ENCODE data around the gene ARHGAP21.
"Not testable (repeated sequence)": the region's sequence is repeated elsewhere in the genome, so short reads cannot be mapped to it uniquely, and the experiment has no call there.

ARHGAP21 gene

DNA sequence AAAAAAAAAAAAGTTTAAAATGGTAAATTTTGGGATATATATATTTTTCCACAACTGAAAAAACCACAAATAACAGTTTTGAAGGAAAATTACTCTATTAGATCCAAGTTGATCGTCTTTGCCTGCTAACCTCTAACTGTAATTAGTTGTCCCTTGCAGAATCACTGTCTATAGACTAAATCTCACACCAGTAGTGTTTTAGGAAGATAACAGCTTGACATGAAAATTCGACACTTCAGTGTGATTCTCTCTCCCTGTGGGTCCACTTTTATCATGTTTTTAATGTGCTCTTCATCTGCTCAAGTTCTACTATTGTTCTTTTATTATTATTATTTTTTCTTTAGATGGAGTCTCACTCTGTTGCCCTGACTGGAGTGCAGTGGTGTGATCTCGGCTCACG lies 24.5 kb upstream of the ARHGAP21 start:
- Histone ChIP-seq H3K36me3 (ENCODE audit: insufficient read depth, low read length) (no peaks in the 10 kb centered on the region), H3K27ac (ENCODE audit: low read depth, low read length) (no peak overlapping the region), H3K79me2 (ENCODE audit: control insufficient read depth, insufficient read depth, low read length, unreplicated experiment) (no peaks in the 10 kb centered on the region), H2AFZ (ENCODE audit: low read length, unreplicated experiment) (no peak overlapping the region), H3K27me3 (ENCODE audit: insufficient read depth, low read length) (no peaks in the 10 kb centered on the region), H3K4me1 (ENCODE audit: control insufficient read depth, insufficient read depth, low read length, unreplicated experiment) (peaks cover 4% of the 10 kb centered on the region), H3K4me3 (ENCODE audit: low read depth, low read length) (no peak overlapping the region)

DNA sequence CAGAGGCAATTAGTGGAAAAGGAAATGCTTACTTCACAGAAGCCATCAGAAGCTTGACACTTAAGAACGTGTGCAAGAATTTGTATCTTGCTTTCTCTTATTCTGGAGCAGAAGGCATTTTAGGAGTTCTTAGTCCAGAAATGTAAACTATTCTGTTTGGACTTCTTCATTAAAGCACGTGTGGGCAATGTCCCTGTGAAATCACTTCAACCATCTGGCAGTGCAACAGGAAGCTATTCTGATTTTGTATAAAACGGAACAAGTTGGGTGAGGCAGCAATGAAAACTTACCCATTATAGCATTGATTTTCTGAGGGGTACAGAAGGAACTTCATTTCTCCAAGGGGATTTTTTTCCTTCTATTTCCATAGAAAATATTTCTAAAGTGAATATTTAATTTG lies 21.3 kb upstream of the ARHGAP21 start:
- H3K27me3 ChIP-seq (ENCODE audit: insufficient read depth, low read length), result no peaks in the 10 kb centered on the region
- H3K27ac ChIP-seq (ENCODE audit: low read depth, low read length), result no peak overlapping the region
- H3K4me3 ChIP-seq (ENCODE audit: low read depth, low read length), result no peak overlapping the region
- no peaks in the 10 kb centered on the region for H3K79me2 ChIP-seq (ENCODE audit: control insufficient read depth, insufficient read depth, low read length, unreplicated experiment)
- H3K36me3 ChIP-seq (ENCODE audit: insufficient read depth, low read length), result no peaks in the 10 kb centered on the region
- H2AFZ ChIP-seq (ENCODE audit: low read length, unreplicated experiment), result no peak overlapping the region
- H3K4me1 ChIP-seq (ENCODE audit: control insufficient read depth, insufficient read depth, low read length, unreplicated experiment), result no peaks in the 10 kb centered on the region

DNA sequence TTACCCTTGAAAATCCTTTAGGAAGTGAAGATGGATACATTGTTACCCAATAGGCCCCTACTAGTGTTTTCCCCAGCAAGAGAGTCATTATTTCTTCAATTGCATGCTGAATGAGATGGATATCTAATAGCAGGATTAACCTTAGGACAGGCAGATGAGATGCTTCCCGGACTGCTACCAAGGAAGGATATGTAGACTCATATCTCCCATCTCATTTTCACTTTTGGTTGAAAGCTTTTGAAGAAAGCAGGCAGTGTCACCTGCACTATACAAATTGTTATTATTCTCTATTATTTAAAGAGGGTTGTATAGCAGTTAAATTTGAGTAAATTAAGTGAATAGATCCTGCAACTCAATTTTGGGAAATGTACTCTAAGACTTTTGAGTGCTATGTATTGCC lies 17.0 kb upstream of the ARHGAP21 start:
- H3K36me3 ChIP-seq (ENCODE audit: insufficient read depth, low read length), result no peaks in the 10 kb centered on the region
- no peaks in the 10 kb centered on the region for H3K27me3 ChIP-seq (ENCODE audit: insufficient read depth, low read length)
- H3K27ac ChIP-seq (ENCODE audit: low read depth, low read length), result no peak overlapping the region
- H3K4me3 ChIP-seq (ENCODE audit: low read depth, low read length), result no peak overlapping the region
- no peaks in the 10 kb centered on the region for H3K79me2 ChIP-seq (ENCODE audit: control insufficient read depth, insufficient read depth, low read length, unreplicated experiment)
- no peaks in the 10 kb centered on the region for H3K4me1 ChIP-seq (ENCODE audit: control insufficient read depth, insufficient read depth, low read length, unreplicated experiment)
- H2AFZ ChIP-seq (ENCODE audit: low read length, unreplicated experiment), result no peak overlapping the region

DNA sequence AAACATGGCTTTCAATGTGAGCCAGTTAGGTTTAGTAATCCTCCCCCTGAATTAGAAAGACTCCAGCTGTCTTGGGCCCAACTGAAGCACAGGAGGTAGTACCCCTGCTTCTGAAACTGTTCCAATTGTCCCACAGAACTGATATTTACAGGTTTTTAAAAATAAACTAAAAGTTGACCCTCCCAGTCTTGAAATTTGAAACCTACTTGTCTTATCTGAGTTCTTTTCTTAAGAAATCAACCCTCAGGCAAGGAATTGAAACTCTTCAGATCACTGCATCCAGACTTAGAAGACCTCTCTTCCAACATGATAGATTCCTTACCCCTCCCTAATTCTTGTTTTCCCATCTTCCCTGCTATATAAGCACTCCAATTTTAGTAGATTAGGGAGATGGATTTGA lies 13.3 kb upstream of the ARHGAP21 start:
- Histone ChIP-seq H2AFZ (ENCODE audit: low read length, unreplicated experiment) (no peak overlapping the region), H3K27ac (ENCODE audit: low read depth, low read length) (no peak overlapping the region), H3K79me2 (ENCODE audit: control insufficient read depth, insufficient read depth, low read length, unreplicated experiment) (no peaks in the 10 kb centered on the region), H3K27me3 (ENCODE audit: insufficient read depth, low read length) (no peaks in the 10 kb centered on the region), H3K36me3 (ENCODE audit: insufficient read depth, low read length) (no peaks in the 10 kb centered on the region), H3K4me1 (ENCODE audit: control insufficient read depth, insufficient read depth, low read length, unreplicated experiment) (no peaks in the 10 kb centered on the region), H3K4me3 (ENCODE audit: low read depth, low read length) (no peak overlapping the region)

DNA sequence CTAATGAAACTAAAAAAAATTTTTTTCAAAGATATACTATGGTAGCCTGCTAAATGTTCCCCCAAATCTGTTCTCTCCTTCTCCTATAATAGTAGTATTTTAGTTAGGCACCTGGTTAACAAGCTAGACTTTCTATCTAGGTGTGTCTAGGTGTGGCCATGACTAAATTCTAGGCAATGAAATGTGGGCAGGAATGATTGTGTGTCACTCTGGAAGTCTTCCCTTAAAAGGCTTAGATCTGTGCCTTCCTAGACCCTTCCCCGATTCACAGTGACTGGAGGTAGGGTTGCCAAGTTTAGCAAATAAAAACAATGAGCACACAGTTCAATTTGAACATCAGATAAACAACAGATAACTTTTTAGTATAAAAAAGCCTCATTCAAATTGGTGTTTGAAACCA lies 8.3 kb upstream of the ARHGAP21 start:
- no peak overlapping the region for H2AFZ ChIP-seq (ENCODE audit: low read length, unreplicated experiment)
- no peak overlapping the region for H3K4me3 ChIP-seq (ENCODE audit: low read depth, low read length)
- H3K27ac ChIP-seq (ENCODE audit: low read depth, low read length), result no peak overlapping the region
- no peaks in the 10 kb centered on the region for H3K79me2 ChIP-seq (ENCODE audit: control insufficient read depth, insufficient read depth, low read length, unreplicated experiment)
- H3K36me3 ChIP-seq (ENCODE audit: insufficient read depth, low read length), result no peaks in the 10 kb centered on the region
- H3K4me1 ChIP-seq (ENCODE audit: control insufficient read depth, insufficient read depth, low read length, unreplicated experiment), result no peaks in the 10 kb centered on the region
- H3K27me3 ChIP-seq (ENCODE audit: insufficient read depth, low read length), result no peaks in the 10 kb centered on the region

DNA sequence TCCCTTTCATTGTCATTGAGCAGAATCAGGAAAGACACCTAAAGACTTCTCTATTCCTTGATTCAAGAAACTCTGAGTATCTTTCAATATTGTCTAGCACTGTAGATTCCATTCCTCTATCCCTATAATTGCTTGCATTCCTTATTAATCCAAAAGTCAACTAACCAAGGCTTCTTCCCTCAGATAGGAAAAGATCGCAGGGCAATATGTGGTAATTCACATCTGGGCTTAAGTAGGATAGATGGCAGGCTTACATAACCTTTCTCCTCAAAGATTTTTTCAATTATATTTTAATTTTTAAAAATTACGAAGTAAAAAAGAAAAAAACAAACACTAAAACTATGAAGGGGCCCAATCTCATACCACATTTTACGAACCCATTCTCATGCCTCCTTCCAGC lies 7.1 kb upstream of the ARHGAP21 start:
- no peaks in the 10 kb centered on the region for H3K36me3 ChIP-seq (ENCODE audit: insufficient read depth, low read length)
- H3K4me3 ChIP-seq (ENCODE audit: low read depth, low read length), result no peak overlapping the region
- no peak overlapping the region for H2AFZ ChIP-seq (ENCODE audit: low read length, unreplicated experiment)
- no peaks in the 10 kb centered on the region for H3K4me1 ChIP-seq (ENCODE audit: control insufficient read depth, insufficient read depth, low read length, unreplicated experiment)
- no peaks in the 10 kb centered on the region for H3K79me2 ChIP-seq (ENCODE audit: control insufficient read depth, insufficient read depth, low read length, unreplicated experiment)
- H3K27ac ChIP-seq (ENCODE audit: low read depth, low read length), result no peak overlapping the region
- H3K27me3 ChIP-seq (ENCODE audit: insufficient read depth, low read length), result no peaks in the 10 kb centered on the region

DNA sequence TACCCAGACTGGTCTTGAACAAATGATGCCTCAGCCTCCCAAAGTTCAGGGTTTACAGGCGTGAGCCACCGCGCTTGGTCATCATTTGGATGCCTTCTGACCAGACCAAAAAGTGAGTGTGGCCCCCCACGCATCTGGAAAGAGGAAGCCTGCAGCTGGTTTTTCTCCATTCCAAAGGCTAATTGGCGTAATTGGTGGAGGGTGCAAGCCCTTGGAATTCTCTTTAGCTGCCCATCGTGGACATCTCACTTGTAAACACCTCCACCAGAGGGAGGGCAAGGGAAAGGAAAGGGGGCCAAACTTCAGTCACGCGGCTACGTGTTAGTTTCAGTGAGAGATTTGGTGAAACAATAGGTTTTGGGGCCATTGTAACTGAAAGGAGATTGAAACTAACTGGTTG lies 4.1 kb upstream of the ARHGAP21 start:
- H3K27ac ChIP-seq (ENCODE audit: low read depth, low read length), result no peak overlapping the region

DNA sequence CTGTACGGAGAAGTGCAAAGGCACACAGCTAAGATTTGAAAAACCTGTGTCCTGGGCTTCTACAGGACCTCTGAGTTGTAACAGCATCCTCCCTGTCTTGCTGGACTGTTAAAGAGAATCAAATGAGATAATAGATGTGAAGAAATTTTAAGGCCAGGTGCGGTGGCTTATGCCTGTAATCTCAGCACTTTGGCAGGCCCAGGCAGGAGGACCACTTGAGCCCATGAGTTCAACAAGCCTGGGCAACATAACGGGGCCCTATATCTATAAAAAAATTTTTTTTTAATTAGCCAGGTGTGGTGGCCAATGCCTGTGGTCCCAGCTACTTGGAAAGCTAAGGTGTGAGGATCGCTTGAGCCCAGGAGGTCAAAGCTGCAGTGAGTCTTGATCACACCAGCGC lies 2.9 kb upstream of the ARHGAP21 start:
- H2AFZ ChIP-seq (ENCODE audit: low read length, unreplicated experiment), result no peak overlapping the region
- no peaks in the 10 kb centered on the region for H3K27me3 ChIP-seq (ENCODE audit: insufficient read depth, low read length)
- peaks cover 13% of the 10 kb centered on the region for H3K79me2 ChIP-seq (ENCODE audit: control insufficient read depth, insufficient read depth, low read length, unreplicated experiment)
- peaks cover 2% of the 10 kb centered on the region; the same call in 1 of the 2 replicates for H3K36me3 ChIP-seq (ENCODE audit: insufficient read depth, low read length)
- no peak overlapping the region for H3K27ac ChIP-seq (ENCODE audit: low read depth, low read length)
- H3K4me3 ChIP-seq (ENCODE audit: low read depth, low read length), result no peak overlapping the region
- peaks cover 3% of the 10 kb centered on the region for H3K4me1 ChIP-seq (ENCODE audit: control insufficient read depth, insufficient read depth, low read length, unreplicated experiment)

More for the DNA sequence above, 4.1 kb upstream of the ARHGAP21 start:
- peaks cover 3% of the 10 kb centered on the region for H3K4me1 ChIP-seq (ENCODE audit: control insufficient read depth, insufficient read depth, low read length, unreplicated experiment)
- no peak overlapping the region for H3K4me3 ChIP-seq (ENCODE audit: low read depth, low read length)
- no peaks in the 10 kb centered on the region for H3K27me3 ChIP-seq (ENCODE audit: insufficient read depth, low read length)
- H3K79me2 ChIP-seq (ENCODE audit: control insufficient read depth, insufficient read depth, low read length, unreplicated experiment), result peaks cover 2% of the 10 kb centered on the region
- no peak overlapping the region for H2AFZ ChIP-seq (ENCODE audit: low read length, unreplicated experiment)
- no peaks in the 10 kb centered on the region for H3K36me3 ChIP-seq (ENCODE audit: insufficient read depth, low read length)

DNA sequence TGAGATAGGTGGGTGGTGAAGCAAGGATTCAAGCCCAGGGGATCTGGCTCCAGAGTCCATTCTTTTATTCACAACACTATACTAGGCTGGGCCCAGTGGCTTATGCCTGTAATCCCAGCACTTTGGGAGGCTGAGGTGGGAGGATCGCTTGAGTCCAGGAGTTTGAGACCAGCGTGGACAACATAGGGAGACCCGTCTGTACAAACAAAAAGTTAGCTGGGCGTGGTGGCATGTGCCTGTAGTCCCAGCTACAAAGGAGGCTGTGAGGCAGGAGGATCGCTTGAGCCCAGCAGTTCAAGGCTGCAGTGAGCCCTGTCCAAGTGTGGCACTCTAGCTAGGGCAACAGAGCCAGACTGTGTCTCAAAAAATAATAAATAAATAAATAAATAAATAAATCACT lies 2.3 kb upstream of the ARHGAP21 start:
- not testable (repeated sequence) for H2AFZ ChIP-seq (ENCODE audit: low read length, unreplicated experiment); H3K4me3 ChIP-seq (ENCODE audit: low read depth, low read length); H3K4me1 ChIP-seq (ENCODE audit: control insufficient read depth, insufficient read depth, low read length, unreplicated experiment); H3K27ac ChIP-seq (ENCODE audit: low read depth, low read length); H3K27me3 ChIP-seq (ENCODE audit: insufficient read depth, low read length); H3K36me3 ChIP-seq (ENCODE audit: insufficient read depth, low read length)
- peaks cover 19% of the 10 kb centered on the region for H3K79me2 ChIP-seq (ENCODE audit: control insufficient read depth, insufficient read depth, low read length, unreplicated experiment)

DNA sequence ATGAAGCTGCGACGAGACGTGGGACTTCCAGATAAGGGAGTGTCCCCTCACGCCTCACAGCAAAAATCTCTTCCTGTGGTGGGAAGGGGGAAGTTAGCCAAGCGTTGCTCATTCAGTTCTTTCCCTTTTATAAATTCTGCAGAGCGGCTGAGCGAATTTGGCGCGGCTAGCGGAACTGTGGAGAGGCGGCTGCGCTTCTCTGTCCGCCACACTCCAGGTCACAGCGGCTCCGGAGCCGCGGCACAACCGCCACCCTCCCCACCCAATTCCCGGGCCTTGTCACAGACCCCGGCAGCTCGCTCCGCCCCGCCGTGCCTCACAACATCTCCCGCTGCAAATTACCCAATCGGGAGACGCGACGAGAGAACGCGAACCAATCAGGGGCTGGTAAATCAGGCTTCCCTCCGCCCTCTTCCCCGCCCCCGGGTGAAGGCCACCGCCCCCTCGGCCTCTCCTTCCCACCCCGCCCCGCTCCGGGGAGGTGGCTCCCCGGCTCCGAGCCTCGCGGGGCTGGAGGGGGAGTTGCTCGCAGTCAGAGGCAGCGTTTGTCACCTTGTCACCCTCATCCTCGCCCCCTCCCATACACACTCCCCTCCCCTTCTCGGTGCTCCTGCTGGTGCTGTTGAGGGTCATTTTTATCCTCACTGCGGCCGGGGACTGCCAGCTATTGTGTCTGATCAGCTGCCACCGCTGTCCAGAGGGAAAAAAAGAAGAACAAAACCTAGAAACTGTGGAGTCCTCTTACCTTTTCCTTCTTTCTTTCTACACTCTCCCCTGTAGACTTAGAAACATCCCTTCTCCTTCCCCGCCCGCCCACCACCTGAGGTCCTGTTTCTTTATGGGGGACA lies 918 bp upstream of the ARHGAP21 start:
- peak overlapping the region; percentile 91 for H3K4me3 ChIP-seq (ENCODE audit: low read depth, low read length)
- H2AFZ ChIP-seq (ENCODE audit: low read length, unreplicated experiment), result peak overlapping the region; percentile 70
- H3K79me2 ChIP-seq (ENCODE audit: control insufficient read depth, insufficient read depth, low read length, unreplicated experiment), result peaks cover 34% of the 10 kb centered on the region
- peaks cover 10% of the 10 kb centered on the region; the same call in 1 of the 2 replicates for H3K36me3 ChIP-seq (ENCODE audit: insufficient read depth, low read length)
- H3K4me1 ChIP-seq (ENCODE audit: control insufficient read depth, insufficient read depth, low read length, unreplicated experiment), result peaks cover 8% of the 10 kb centered on the region
- H3K27me3 ChIP-seq (ENCODE audit: insufficient read depth, low read length), result no peaks in the 10 kb centered on the region
- H3K27ac ChIP-seq (ENCODE audit: low read depth, low read length), result peak overlapping the region; percentile 89

DNA sequence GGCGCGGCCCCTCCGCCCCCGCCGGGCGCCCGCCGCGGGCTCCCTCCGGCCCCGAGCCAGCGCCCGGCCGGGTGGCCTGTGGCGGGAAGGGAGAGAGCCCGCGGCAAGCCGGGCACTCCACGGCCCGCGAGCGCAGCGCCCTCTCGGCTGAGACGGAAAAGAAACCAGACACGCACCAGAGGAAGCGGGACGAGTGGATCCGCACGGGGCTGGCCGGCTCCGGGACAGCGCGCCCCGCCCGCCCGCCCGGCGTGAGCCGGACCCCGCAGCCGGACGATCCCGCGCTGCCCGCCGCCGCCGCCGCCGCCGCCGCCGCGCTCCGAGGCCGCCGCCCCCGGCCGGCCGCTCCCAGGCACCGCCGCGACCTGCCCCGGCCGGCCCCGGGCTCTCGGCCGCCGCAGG lies 300 bp downstream of the ARHGAP21 start:
- Histone ChIP-seq H3K79me2 (ENCODE audit: control insufficient read depth, insufficient read depth, low read length, unreplicated experiment) (peaks cover 46% of the 10 kb centered on the region), H2AFZ (ENCODE audit: low read length, unreplicated experiment) (no peak overlapping the region), H3K4me1 (ENCODE audit: control insufficient read depth, insufficient read depth, low read length, unreplicated experiment) (peaks cover 19% of the 10 kb centered on the region), H3K27me3 (ENCODE audit: insufficient read depth, low read length) (no peaks in the 10 kb centered on the region), H3K4me3 (ENCODE audit: low read depth, low read length) (peak overlapping the region; percentile 93), H3K27ac (ENCODE audit: low read depth, low read length) (peak overlapping the region; percentile 93; the same call in 1 of the 2 replicates), H3K36me3 (ENCODE audit: insufficient read depth, low read length) (peaks cover 13% of the 10 kb centered on the region; the same call in 1 of the 2 replicates)
